MCF 10A (cell line): ENCODE measurements around the gene ZNF593OS. TPM values are rescaled to one million over a fixed set of nuclear protein-coding genes. Genes with fewer than 3 reads are reported as not detected.

Experiments
- BruUV-seq: library from RNA; stranded (reverse); fragments of 400-500 nt; replicated peaks from 2 replicates; lab custom pipeline; 2021; lab: Mats Ljungman, UMichigan
- CTCF ChIA-PET: fragments of 300-600 bp; sonication (Branson Sonifier 250); formaldehyde crosslinking; extraction: SDS; loops from one replicate; lab custom pipeline; 2021; ENCODE audit warnings: antibody characterized with exemption, inconsistent platforms; lab: Yijun Ruan, JAX
- POLR2A ChIA-PET: fragments of 300-600, 350-650 bp; sonication (Branson Sonifier 250); formaldehyde crosslinking; extraction: SDS; loops from one replicate; lab custom pipeline; 2020; ENCODE audit warnings: antibody characterized with exemption, inconsistent platforms; lab: Yijun Ruan, JAX
- DNase-seq: peaks from one replicate; pipeline ENCODE4 v3.0.0-alpha.2; 2018; ENCODE audit not compliant: unreplicated experiment
- H3K27ac Mint-ChIP-seq: one replicate; pipeline ENCODE4 v1.8.0; 2022; ENCODE audit warnings: mild to moderate bottlenecking, low read depth, mixed read lengths; ENCODE audit not compliant: unreplicated experiment
- H3K27me3 Mint-ChIP-seq: one replicate; pipeline ENCODE4 v1.8.0; 2022; ENCODE audit warnings: mixed read lengths; ENCODE audit not compliant: insufficient read depth, unreplicated experiment
- H3K36me3 Mint-ChIP-seq: one replicate; pipeline ENCODE4 v1.8.0; 2022; ENCODE audit warnings: mild to moderate bottlenecking, moderate library complexity, mixed read lengths; ENCODE audit not compliant: insufficient read depth, unreplicated experiment
- H3K4me1 Mint-ChIP-seq: one replicate; pipeline ENCODE4 v1.8.0; 2022; ENCODE audit warnings: mixed read lengths; ENCODE audit not compliant: insufficient read depth, unreplicated experiment
- H3K4me3 Mint-ChIP-seq: one replicate; pipeline ENCODE4 v1.8.0; 2022; ENCODE audit warnings: mild to moderate bottlenecking, moderate library complexity, mixed read lengths; ENCODE audit not compliant: unreplicated experiment
- H3K9me3 Mint-ChIP-seq: one replicate; pipeline ENCODE4 v1.8.0; 2022; ENCODE audit warnings: mixed read lengths; ENCODE audit not compliant: unreplicated experiment
- CTCF ChIP-seq: fragments of 200-600 bp; IDR thresholded peaks from one replicate; pipeline ENCODE4 v1.8.0; 2022; ENCODE audit warnings: antibody characterized with exemption, mild to moderate bottlenecking; ENCODE audit not compliant: unreplicated experiment
- intact Hi-C: fragments of 100-400 bp; cut with micrococcal nuclease; formaldehyde crosslinking; loops from 2 replicates; pipeline ENCODE4 v1.14.1; 2022
- total RNA-seq: library from RNA; stranded (reverse); gene quantifications from 2 replicates; pipeline ENCODE4 v1.2.3, GENCODE V29; 2022

Gene ZNF593OS
- total RNA-seq, 1 experiment from 2014 or later, result not detected

DNA sequence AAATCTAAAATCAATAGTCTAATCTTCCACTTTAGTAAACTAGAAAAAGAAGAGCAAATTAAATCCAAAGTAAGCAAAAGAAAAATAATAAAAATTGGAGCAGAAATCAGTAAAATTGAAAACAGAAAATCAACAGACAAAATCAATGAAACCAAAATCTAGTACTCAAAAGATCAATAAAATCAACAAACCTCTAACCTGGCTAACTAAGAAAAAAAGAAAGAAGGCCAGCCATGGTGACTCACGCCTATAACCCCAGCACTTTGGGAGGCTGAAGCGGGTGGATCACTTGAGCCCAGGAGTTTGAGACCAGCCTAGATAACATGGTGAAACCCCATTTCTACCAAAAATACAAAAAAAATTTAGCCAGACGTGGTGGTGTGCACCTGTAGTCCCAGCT is 37.2 kb downstream of the ZNF593OS start:
- intact Hi-C loops, result no loop called here
- Mint-ChIP-seq H3K36me3 (no peaks in the 10 kb centered on the region), H3K9me3 (no peaks in the 10 kb centered on the region), H3K27me3 (no peaks in the 10 kb centered on the region), H3K4me1 (no peaks in the 10 kb centered on the region), H3K4me3 (no peak overlapping the region), H3K27ac (no peak overlapping the region)
- POLR2A ChIA-PET, result no interaction called here
- no TSS peak for BruUV-seq
- CTCF ChIA-PET, result interaction anchor here (2.1 kb wide), 1 partner anchor 11 kb away, joined by 11 read pairs; no protein-coding TSS in a partner anchor
- TF ChIP-seq CTCF, result no peak
- DNase-seq, result no peak

- Mint-ChIP-seq H3K4me3 (no peak overlapping the region), H3K9me3 (no peaks in the 10 kb centered on the region), H3K27me3 (no peaks in the 10 kb centered on the region), H3K36me3 (no peaks in the 10 kb centered on the region), H3K27ac (no peak overlapping the region), H3K4me1 (peaks cover 9% of the 10 kb centered on the region)
- ChIA-PET POLR2A (interaction anchor here (1.1 kb wide), 1 partner anchor 9 kb away, joined by 3 read pairs; no protein-coding TSS in a partner anchor), CTCF (interaction anchor here (0.6 to 2.1 kb wide), 3 partner anchors 10 to 26 kb away, joined by 3 to 11 read pairs (median 4); no protein-coding TSS in a partner anchor)
- intact Hi-C loops, result no loop called here
- no peak for DNase-seq
- BruUV-seq, result no TSS peak
- TF ChIP-seq CTCF, result no peak
Observed at GRCh38 chr1:26132834-26133167, 38.8 kb downstream of the ZNF593OS start.

GRCh38 chr1:26132128-26132833 is 39.4 kb downstream of the ZNF593OS start:
- CTCF ChIA-PET, result interaction anchor here (0.6 to 2.1 kb wide), 2 partner anchors 9 to 13 kb away, joined by 3 to 11 read pairs; no protein-coding TSS in a partner anchor

More at GRCh38 chr1:26132128-26132833, 39.4 kb downstream of the ZNF593OS start:
- Mint-ChIP-seq H3K27me3 (no peaks in the 10 kb centered on the region), H3K4me3 (no peak overlapping the region), H3K4me1 (peaks cover 14% of the 10 kb centered on the region), H3K9me3 (no peaks in the 10 kb centered on the region), H3K27ac (no peak overlapping the region), H3K36me3 (no peaks in the 10 kb centered on the region)
- no peak for TF ChIP-seq CTCF
- POLR2A ChIA-PET, result interaction anchor here (1.1 to 1.7 kb wide), 2 partner anchors 9 to 19 kb away, joined by 3 to 4 read pairs; no protein-coding TSS in a partner anchor
- intact Hi-C loops, result no loop called here
- no TSS peak for BruUV-seq
- no peak for DNase-seq
